ENCODE results near the gene SFTPB.
"Not testable (repeated sequence)": the region's sequence is repeated elsewhere in the genome, so short reads cannot be mapped to it uniquely, and the experiment has no call there.

Gene SFTPB

GRCh38 chr2:85674417-85674816 is 6.4 kb upstream of the SFTPB start:
- H3K4me1 Mint-ChIP-seq (ENCODE audit: low read depth): peaks cover 5% of the 10 kb centered on the region

GRCh38 chr2:85673716-85674375 is 5.8 kb upstream of the SFTPB start:
- no peaks in the 10 kb centered on the region for H3K36me3 Mint-ChIP-seq
- no peaks in the 10 kb centered on the region for H3K9me3 Mint-ChIP-seq (ENCODE audit: low read depth)
- H3K27ac Mint-ChIP-seq: no peak overlapping the region
- no peaks in the 10 kb centered on the region for H3K27me3 Mint-ChIP-seq
- H3K4me1 Mint-ChIP-seq (ENCODE audit: low read depth): peaks cover under 1% of the 10 kb centered on the region
- no peak overlapping the region for H3K4me3 Mint-ChIP-seq

More at GRCh38 chr2:85674417-85674816, 6.4 kb upstream of the SFTPB start:
- H3K9me3 Mint-ChIP-seq (ENCODE audit: low read depth): no peaks in the 10 kb centered on the region
- no peaks in the 10 kb centered on the region for H3K27me3 Mint-ChIP-seq
- no peaks in the 10 kb centered on the region for H3K36me3 Mint-ChIP-seq
- H3K27ac Mint-ChIP-seq: no peak overlapping the region
- no peak overlapping the region for H3K4me3 Mint-ChIP-seq

- Mint-ChIP-seq H3K36me3 (no peaks in the 10 kb centered on the region), H3K27me3 (no peaks in the 10 kb centered on the region), H3K4me1 (ENCODE audit: low read depth) (no peaks in the 10 kb centered on the region), H3K4me3 (no peak overlapping the region), H3K27ac (no peak overlapping the region), H3K9me3 (ENCODE audit: low read depth) (no peaks in the 10 kb centered on the region)
Observed at GRCh38 chr2:85672456-85672855, 4.5 kb upstream of the SFTPB start.

- not testable (repeated sequence) for H3K4me3 Mint-ChIP-seq; H3K4me1 Mint-ChIP-seq (ENCODE audit: low read depth); H3K27ac Mint-ChIP-seq; H3K9me3 Mint-ChIP-seq (ENCODE audit: low read depth); H3K27me3 Mint-ChIP-seq; H3K36me3 Mint-ChIP-seq
Observed at GRCh38 chr2:85670416-85670815, 2.4 kb upstream of the SFTPB start.

GRCh38 chr2:85669549-85669948 is 1.6 kb upstream of the SFTPB start:
- no peak overlapping the region for H3K4me3 Mint-ChIP-seq
- H3K27me3 Mint-ChIP-seq: no peaks in the 10 kb centered on the region
- no peaks in the 10 kb centered on the region for H3K9me3 Mint-ChIP-seq (ENCODE audit: low read depth)
- H3K4me1 Mint-ChIP-seq (ENCODE audit: low read depth): no peaks in the 10 kb centered on the region
- H3K27ac Mint-ChIP-seq: no peak overlapping the region
- no peaks in the 10 kb centered on the region for H3K36me3 Mint-ChIP-seq

GRCh38 chr2:85668857-85669142 is 801 bp upstream of the SFTPB start:
- H3K27ac Mint-ChIP-seq: no peak overlapping the region
- no peaks in the 10 kb centered on the region for H3K9me3 Mint-ChIP-seq (ENCODE audit: low read depth)
- H3K4me3 Mint-ChIP-seq: no peak overlapping the region
- no peaks in the 10 kb centered on the region for H3K27me3 Mint-ChIP-seq
- no peaks in the 10 kb centered on the region for H3K4me1 Mint-ChIP-seq (ENCODE audit: low read depth)
- H3K36me3 Mint-ChIP-seq: no peaks in the 10 kb centered on the region

- H3K4me1 Mint-ChIP-seq (ENCODE audit: low read depth): no peaks in the 10 kb centered on the region
- H3K9me3 Mint-ChIP-seq (ENCODE audit: low read depth): no peaks in the 10 kb centered on the region
- H3K36me3 Mint-ChIP-seq: no peaks in the 10 kb centered on the region
- no peak overlapping the region for H3K27ac Mint-ChIP-seq
- no peaks in the 10 kb centered on the region for H3K27me3 Mint-ChIP-seq
- H3K4me3 Mint-ChIP-seq: no peak overlapping the region
Observed at GRCh38 chr2:85667561-85668008, 414 bp downstream of the SFTPB start.

- Mint-ChIP-seq H3K4me3 (no peak overlapping the region), H3K27me3 (no peaks in the 10 kb centered on the region), H3K9me3 (ENCODE audit: low read depth) (no peaks in the 10 kb centered on the region), H3K4me1 (ENCODE audit: low read depth) (no peaks in the 10 kb centered on the region), H3K27ac (no peak overlapping the region), H3K36me3 (no peaks in the 10 kb centered on the region)
Observed at GRCh38 chr2:85666435-85667316, 1.3 kb downstream of the SFTPB start.

- Mint-ChIP-seq H3K36me3 (no peaks in the 10 kb centered on the region), H3K27me3 (no peaks in the 10 kb centered on the region), H3K4me1 (ENCODE audit: low read depth) (no peaks in the 10 kb centered on the region), H3K4me3 (no peak overlapping the region), H3K9me3 (ENCODE audit: low read depth) (no peaks in the 10 kb centered on the region), H3K27ac (no peak overlapping the region)
Observed at GRCh38 chr2:85666016-85666415, 2.0 kb downstream of the SFTPB start.

GRCh38 chr2:85665264-85665937 is 2.6 kb downstream of the SFTPB start:
- Mint-ChIP-seq H3K36me3 (no peaks in the 10 kb centered on the region), H3K27ac (no peak overlapping the region), H3K9me3 (ENCODE audit: low read depth) (no peaks in the 10 kb centered on the region), H3K4me3 (no peak overlapping the region), H3K4me1 (ENCODE audit: low read depth) (no peaks in the 10 kb centered on the region), H3K27me3 (no peaks in the 10 kb centered on the region)

GRCh38 chr2:85663594-85664565 is 4.1 kb downstream of the SFTPB start:
- Mint-ChIP-seq H3K36me3 (no peaks in the 10 kb centered on the region), H3K27ac (no peak overlapping the region), H3K4me1 (ENCODE audit: low read depth) (no peaks in the 10 kb centered on the region), H3K9me3 (ENCODE audit: low read depth) (no peaks in the 10 kb centered on the region), H3K27me3 (no peaks in the 10 kb centered on the region), H3K4me3 (no peak overlapping the region)

GRCh38 chr2:85662899-85663593 is 5.0 kb downstream of the SFTPB start:
- Mint-ChIP-seq H3K4me1 (ENCODE audit: low read depth) (no peaks in the 10 kb centered on the region), H3K9me3 (ENCODE audit: low read depth) (no peaks in the 10 kb centered on the region), H3K27me3 (no peaks in the 10 kb centered on the region), H3K27ac (no peak overlapping the region), H3K4me3 (no peak overlapping the region), H3K36me3 (no peaks in the 10 kb centered on the region)

- H3K9me3 Mint-ChIP-seq (ENCODE audit: low read depth): no peaks in the 10 kb centered on the region
- H3K4me1 Mint-ChIP-seq (ENCODE audit: low read depth): no peaks in the 10 kb centered on the region
- no peak overlapping the region for H3K27ac Mint-ChIP-seq
- H3K4me3 Mint-ChIP-seq: no peak overlapping the region
- no peaks in the 10 kb centered on the region for H3K36me3 Mint-ChIP-seq
- no peaks in the 10 kb centered on the region for H3K27me3 Mint-ChIP-seq
Observed at GRCh38 chr2:85661139-85661858, 6.7 kb downstream of the SFTPB start.
